HG02938 (cell line): ENCODE data around the gene DNAH10.

Experiments used
- ATAC-seq: cut with Tn5 transposase; IDR thresholded peaks from one replicate; pipeline ENCODE4 v1.9.1; 2021; ENCODE audit warnings: mild to moderate bottlenecking, moderate library complexity; ENCODE audit not compliant: unreplicated experiment

DNAH10 gene, protein sequence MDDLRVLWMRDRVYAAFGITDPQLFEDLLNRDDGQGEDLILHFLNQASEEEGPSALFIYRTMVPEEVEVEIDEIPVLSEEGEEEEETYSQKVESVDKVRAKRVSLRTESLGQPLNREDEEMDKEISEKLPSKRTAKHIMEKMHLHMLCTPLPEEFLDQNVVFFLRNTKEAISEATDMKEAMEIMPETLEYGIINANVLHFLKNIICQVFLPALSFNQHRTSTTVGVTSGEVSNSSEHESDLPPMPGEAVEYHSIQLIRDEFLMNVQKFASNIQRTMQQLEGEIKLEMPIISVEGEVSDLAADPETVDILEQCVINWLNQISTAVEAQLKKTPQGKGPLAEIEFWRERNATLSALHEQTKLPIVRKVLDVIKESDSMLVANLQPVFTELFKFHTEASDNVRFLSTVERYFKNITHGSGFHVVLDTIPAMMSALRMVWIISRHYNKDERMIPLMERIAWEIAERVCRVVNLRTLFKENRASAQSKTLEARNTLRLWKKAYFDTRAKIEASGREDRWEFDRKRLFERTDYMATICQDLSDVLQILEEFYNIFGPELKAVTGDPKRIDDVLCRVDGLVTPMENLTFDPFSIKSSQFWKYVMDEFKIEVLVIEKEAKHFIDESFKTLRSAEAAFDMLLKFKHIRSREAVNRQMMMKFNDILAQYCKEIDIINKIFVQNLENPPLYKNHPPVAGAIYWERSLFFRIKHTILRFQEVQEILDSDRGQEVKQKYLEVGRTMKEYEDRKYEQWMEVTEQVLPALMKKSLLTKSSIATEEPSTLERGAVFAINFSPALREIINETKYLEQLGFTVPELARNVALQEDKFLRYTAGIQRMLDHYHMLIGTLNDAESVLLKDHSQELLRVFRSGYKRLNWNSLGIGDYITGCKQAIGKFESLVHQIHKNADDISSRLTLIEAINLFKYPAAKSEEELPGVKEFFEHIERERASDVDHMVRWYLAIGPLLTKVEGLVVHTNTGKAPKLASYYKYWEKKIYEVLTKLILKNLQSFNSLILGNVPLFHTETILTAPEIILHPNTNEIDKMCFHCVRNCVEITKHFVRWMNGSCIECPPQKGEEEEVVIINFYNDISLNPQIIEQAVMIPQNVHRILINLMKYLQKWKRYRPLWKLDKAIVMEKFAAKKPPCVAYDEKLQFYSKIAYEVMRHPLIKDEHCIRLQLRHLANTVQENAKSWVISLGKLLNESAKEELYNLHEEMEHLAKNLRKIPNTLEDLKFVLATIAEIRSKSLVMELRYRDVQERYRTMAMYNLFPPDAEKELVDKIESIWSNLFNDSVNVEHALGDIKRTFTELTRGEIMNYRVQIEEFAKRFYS (N-terminal part only)

DNA sequence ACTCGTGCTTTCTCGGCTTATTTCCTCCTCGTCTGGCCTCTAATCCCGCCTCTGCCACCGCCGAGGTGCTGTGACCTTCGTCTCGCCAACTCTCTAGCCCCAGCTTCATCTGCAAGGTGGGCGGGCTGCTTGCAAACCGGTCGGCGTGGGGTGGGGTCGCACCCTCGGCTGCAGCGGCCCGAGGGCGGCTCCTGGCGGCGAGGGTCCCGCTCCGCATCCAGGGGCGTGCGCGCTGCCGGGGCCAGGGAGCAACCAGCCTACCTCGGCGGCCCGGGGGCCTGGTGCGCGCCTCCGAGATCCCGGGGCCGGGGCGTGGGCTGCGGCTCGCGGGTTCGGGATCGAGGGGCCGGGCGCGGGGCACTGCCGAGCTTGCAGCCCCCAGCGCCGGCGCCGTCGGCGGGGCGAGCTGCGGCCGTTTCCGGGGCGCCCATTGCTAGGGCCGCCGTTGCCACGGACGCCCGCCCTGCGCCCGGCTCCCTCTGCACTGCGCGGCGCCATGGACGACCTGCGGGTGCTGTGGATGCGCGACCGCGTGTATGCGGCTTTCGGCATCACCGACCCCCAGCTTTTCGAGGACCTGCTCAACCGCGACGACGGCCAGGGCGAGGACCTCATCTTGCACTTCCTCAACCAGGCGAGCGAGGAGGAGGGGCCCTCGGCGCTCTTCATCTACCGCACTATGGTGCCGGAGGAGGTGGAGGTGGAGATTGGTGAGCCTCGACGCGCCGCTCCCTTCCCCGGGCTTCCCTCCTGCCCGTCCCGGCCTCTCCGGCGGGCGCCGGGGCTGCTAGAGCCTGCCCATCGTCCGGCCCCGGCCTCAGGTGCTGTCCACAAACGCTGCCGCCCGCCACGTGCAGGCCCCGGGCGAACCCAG, at the start of gene DNAH10:
TSS of gene DNAH10 (plus strand) at position 461 of the 874 bp plus-strand sequence. CDS start at position 497, 36 bp downstream.
- no peak for ATAC-seq

DNA sequence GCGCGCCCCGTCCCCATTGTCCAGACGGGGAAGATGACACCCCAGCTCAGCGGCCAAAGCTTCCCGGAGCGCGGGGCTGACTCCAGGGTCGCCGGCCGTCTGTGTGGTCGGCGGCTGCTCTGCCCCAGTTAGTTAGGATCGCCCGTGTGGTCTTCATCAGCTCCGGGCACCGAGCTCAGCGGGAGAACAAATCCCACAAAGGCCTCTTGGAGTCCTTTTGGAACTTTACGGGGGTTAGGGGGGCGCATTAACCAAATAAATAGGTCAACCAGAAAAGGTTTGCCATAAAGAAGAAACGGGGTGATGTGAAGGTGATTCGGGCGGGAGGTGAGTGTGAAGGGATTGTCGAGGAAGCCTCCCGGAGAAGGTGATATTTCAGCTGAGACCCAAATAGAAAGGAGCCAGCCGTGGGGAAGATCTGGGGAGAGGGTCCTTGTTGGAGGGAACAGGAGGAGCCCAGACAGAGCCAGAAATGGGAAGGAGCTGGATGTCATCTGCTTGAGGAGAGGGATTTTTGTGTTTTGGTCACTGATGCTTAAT, 49.3 kb upstream of the DNAH10 start:
- no peak for ATAC-seq

DNA sequence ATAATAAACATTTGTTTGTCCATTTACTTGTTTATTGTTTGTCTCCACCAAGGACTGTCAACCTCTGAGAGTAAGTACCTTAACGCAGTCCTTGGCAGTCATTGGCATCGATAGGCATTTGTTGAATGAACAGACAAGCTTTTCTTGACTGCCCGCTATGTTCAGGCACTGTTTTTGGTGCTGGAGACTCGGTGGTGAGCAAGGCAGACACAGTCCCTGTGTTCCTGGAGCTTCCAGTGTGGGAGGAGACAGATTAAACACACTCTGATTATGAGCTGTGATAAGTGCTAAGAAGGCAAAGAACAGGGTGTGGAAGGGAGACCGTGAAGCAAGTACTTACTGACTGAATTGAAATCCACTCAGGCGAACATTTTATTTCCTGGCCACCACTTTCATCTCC, 48.7 kb upstream of the DNAH10 start:
- ATAC-seq: no peak

DNA sequence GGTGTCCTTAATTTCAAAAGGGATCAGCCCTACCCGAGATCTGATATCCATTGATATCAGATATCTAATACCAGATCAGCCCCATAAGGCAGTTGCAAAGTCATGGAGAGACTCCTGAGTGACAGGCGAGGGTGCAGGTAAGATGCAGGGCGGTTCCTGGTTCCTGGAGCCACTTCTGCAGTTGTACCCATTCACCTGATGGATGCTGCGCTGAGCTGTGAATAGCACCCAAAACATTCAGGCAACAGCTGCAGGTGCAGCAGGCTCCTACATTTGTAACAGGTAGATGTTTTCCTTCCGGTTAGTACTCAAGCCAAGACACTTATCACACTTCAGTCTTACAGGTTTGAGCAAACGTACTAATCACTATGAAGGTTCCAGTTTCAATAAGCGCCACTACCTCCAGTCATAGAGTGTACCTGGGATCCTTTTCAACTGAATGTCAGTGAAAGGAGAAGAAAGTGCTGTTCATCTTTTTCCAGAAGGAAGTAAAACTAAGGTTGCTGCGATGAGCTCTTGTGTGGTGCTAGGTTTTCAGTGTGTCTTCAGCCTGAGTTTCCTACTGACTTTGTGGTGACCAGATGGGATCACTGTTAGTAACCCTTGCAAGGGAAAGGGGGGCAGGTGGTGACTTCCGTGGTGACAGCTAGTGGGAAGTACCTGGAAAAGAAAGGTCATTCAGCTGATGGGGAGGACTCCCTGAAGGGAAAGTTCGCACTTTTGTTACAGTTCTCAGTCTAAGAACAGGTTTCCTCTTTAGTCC, 48.1 kb upstream of the DNAH10 start:
- no peak for ATAC-seq

DNA sequence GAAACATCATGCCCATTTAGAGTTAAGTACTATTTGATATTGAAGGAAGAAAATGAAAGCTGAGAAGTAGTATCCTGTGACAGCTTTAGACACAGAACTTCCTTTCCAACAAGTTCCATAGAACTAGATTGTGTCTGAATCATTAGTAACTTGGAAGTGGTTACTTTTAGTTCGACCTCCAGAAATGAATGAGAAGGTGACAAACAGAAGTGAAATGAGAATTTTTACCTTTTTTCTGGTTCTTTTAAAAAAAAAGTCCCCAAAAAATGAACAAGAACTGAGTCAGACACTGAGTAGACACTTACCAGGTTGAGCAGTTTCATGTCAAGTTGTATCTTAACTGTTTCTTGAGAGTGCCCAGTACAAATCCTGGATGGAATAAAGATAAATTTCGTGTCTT, 46.9 kb upstream of the DNAH10 start:
- ATAC-seq: no peak

DNA sequence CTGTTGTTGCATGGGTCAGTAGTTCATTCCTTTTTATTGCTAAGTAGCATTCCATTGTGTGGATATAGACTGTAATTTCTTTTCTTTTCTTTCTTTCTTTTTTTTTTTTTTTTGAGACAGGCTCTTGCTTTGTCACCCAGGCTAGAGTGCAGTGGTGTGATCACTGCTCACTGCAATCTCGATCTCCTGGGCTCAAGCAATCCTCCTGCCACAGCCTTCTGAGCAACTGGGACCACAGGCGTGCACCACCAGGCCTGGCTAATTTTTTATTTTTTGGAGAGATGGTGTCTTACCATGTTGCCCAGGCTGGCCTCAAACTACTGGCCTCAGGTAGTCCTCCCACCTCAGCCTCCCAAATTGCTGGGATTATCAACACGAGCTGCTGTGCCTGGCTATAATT, 44.8 kb upstream of the DNAH10 start:
- ATAC-seq: no peak

DNA sequence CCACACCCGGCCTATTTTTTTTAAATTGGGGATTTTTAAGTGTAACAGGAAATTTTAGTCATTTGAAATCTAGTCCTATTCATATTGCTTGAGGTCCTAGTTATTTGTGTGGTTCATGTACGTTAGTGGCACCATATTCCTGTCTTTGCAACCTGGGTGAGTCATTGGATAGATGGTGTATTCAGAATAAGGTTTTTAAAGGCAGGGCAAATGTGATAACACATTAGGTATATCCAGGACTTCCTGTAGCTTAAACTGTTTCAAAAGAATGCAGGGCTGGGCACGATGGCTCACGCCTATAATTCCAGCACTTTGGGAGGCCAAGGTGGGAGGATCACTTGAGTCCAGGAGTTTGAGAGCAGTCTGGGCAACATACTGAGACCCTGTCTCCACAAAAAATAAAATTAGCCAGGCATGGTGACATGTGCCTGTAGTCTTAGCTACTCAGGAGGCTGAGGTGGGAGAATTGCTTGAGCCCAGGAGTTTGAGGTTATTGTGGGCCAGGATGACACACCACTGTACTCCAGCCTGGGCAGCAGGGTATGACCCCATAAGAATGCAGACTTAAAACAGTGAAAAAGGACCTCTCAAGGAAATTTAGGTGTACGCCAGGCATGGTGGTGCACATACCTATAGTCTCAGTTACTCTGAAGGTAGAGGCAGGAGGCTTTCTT, 41.8 kb upstream of the DNAH10 start:
- no peak for ATAC-seq

DNA sequence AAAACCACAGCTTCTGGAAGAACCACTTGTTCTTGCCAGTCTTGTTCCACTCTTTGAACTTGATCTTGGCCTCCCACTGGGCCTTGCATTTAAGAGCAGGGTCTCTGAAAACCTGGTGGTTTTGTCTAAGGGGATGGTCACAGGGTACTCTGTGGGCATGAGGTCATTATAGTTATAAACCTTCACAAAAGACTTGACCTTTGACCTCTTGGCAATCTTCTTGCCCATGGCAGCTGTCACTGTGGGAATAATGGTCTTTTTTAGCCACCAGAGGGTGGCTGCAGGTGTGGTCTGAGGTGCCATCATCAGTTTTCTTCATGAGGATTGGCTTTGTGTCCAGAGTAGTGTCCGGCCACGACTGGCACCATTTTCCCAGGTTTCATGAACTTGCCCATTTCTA, 40.9 kb upstream of the DNAH10 start:
- ATAC-seq: no peak

DNA sequence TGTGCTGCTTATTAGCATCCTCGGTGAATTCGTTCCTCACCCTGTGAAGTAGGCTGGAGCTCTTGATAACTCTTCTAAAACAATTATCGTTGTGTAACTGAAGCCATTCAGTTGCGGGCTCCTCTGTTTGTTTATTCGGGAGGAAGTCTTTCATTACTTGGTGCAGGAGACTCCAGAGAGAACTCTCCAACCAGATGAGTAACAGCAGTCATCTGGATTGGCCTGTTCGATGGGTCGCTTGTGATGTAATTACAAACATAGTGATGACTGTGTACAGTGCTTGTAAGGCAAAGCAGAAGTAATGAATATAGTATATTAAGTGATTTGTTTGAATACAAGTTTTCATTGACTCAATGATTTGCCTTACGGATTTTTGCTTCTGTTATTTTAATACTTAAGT, 39.1 kb upstream of the DNAH10 start:
- no peak for ATAC-seq

DNA sequence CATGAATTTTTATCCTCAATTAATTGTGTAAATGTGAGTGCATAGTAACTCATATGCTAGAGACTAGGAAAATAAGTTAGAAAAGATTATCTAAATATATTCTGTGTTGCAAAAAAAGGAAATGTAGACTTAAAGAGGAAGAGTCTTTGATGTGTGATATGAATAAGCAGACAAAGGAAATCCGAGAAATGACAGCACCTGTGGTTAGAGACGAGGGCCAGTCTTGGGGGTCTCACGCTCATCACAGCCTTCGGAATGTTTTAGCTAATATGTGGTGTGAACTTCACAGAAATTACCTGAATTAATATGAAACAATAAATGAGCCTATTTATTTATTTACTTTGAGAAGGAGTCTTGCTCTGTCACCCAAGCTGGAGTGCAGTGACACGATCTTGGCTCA, 38.3 kb upstream of the DNAH10 start:
- no peak for ATAC-seq

DNA sequence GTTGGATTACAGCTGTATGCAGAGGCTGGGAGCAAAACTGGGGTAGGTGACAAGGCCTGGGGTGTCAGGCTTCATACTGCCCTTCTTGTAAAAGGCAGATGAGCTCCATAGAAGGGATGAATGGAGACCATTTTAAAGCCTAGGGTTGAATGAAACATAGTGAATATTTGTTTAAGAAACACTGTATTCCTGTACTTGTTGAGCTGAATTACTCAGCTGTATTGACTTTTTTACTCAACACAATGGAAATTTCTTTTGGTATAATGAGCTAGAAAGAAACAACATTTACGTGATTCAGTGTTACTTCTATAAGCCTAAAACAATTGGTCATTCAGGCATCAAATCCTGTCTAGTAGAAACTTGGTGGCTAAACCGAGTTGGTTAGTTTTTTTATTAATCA, 35.9 kb upstream of the DNAH10 start:
- ATAC-seq: no peak

DNA sequence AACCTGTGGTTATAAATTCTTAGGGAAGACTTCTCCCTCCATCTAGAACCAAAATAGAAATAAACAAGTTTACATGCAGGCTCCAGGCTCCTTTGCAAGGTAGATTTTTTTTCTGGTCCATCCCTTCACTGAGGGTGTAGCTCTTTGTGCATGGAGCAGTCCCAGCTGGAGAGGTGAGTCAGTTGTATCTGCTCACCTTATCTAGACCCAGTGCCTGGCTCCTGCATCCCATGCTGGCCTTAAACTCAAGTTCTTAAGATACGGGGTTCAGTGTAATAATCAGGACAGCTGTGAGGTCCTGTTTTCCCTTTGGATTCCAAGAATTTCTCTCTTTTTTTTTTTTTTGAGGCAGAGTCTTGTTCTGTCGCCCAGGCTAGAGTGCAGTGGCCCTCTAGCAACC, 35.1 kb upstream of the DNAH10 start:
- no peak for ATAC-seq

DNA sequence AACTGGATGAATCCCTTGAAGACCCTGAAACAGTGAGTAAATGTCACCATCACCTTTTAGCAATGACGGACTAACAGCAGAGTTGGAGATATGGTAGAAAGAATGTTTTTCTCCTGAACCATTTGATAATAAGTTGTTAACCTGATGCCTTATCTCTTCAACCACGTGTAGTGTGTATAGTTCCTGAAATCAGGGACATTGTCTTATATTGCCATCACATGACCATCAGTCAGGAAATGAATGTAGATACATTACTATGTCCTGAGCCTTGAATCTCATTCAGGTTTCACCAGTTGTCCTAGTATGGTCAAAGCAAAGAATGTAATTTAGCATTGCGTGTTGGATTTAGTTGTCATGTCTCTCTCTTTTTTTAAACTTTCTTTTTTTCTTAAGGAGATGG, 34.2 kb upstream of the DNAH10 start:
- ATAC-seq: no peak

DNA sequence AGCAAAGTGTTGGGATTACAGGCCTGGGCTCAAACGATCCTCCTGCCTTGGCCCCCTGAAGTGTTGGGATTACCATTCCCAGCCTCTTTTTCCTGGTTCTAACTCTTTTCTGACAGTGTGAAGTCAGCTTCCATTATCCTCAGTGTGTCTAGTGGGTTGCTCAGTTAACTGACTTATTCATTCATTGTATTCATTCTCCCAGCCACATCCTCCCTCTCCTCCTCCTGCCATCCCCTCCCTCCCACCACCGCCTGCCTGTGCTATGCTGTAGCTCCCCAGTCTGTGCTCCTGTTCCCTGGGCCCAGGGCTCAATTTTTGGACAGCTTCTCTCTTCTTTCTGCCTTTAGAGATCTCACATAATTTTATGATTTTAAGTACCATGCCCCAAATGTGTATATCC, 30.5 kb upstream of the DNAH10 start:
- ATAC-seq: no peak

DNA sequence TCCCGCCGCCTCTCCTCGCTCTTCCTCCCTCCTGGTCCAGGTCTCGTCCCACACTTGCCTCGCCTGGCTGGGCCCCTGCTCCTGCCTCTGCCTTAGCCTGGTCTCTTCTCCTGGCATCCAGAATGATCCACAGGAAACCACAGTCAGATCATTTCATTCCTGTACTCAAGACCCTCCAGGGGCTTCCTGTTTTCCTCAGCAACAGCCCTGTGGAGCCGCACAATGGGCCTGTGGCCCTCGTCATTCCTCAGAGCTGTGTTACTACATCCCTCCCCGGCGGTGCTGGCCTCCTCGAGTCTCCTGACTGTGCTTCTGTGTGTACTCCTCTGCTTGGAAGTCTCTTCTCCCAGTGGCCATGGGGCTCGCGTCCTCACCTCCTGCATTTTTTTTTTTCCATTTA, 29.9 kb upstream of the DNAH10 start:
- no peak for ATAC-seq

DNA sequence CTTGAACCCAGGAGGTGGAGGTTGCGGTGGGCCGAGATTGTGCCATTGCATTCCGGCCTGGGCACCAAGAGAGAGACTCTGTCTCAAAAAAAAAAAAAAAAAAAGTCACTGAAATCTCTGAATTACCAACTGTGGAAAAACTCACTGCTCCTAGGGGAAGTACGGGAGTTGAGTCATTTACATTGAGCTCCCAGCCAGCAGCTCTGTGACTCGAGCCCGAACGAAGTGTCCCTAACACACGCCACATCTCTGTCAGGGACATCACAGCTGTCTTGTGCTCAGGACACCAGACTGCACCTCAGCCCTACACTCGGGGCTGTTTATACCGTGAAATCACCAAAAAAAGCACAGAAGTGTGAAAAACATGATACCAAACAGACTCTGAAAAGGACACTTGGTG, 28.9 kb upstream of the DNAH10 start:
- ATAC-seq: no peak

DNA sequence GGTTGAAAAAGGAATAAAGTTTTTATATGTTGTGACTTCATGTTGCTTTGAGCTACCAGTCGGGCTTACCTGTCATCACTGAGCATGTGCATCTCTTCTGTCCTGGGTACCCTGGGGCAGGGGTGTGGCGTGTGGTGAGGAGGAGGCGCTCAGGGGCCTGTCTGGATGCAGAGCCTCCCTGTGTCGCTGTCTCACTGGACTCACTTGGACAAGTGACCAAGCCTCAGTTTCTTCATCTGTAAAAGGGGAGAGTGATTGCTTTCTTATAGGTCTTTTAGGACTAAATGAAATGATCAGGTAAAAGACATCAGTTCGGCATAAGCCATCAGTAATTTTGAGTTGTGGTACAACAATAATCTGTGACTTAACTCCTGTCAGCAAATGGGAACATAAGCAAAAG, 27.8 kb upstream of the DNAH10 start:
- no peak for ATAC-seq

DNA sequence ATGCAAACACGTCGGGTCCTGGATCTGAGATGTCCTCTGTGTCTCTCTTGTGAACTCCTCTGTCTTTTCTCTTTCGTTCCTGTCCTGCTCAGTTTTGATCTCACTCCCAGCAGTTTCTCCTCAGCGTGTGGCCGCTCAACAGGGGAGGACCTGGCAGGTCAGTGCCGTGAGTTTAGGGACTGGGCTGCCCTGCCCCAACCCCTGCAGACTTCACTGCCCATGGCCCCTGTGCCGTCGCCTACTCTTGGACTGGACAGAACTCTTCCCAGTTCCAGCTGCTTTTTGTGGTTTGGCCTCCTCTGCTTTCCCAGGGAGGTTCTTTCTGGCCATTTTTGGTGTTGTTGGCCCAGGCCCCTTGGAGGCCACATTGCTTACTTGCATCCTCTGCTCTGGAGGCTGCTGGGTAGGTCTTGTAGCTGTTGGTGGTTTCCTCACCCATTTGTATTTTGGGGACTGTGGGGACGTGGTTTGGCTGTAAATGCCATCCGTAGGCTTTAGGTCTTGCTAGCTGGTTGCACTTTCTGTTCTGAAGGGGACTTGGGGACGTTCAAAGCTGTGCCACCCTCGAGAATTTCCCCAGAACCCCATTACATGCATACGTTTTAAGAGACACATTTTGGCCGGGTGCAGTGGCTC, 20.0 kb upstream of the DNAH10 start:
- no peak for ATAC-seq
